Spleen (tissue), 7 donors: ENCODE measurements around the gene RANBP17.

Experiments used
- POLR2A ChIP-seq, 3 donors: fragments of 450-650 bp; IDR thresholded peaks; one replicate each; pipeline ENCODE4 v1.5.1; 2017; ENCODE audit warnings: antibody characterized with exemption in 3 of 3, mild to moderate bottlenecking in 1 of 3
- TF ChIP-seq, protein P1 (sequence below), 11 experiments: fragments of 200-600 bp in 7 of 11; fragments of 450-650 bp in 4 of 11; sonication (generic) in 4 of 11; IDR thresholded peaks in 8 of 11; conservative IDR thresholded peaks in 3 of 11; 1 replicate in 7 of 11; 2 replicates in 4 of 11; pipeline versions ENCODE4 v1.4.0 to v1.8.0; 2016 to 2021; ENCODE audit warnings: antibody characterized with exemption in 11 of 11, inconsistent platforms in 4 of 11, mild to moderate bottlenecking in 1 of 11
- donor health status: DM: no; HTN: no; CAD: no; lungs with moderate emphysema.
- donor health status: DM: no; HTN: no; CAD: no.
- donor health status: DM: no; HTN: no; CAD: no.

DNA sequence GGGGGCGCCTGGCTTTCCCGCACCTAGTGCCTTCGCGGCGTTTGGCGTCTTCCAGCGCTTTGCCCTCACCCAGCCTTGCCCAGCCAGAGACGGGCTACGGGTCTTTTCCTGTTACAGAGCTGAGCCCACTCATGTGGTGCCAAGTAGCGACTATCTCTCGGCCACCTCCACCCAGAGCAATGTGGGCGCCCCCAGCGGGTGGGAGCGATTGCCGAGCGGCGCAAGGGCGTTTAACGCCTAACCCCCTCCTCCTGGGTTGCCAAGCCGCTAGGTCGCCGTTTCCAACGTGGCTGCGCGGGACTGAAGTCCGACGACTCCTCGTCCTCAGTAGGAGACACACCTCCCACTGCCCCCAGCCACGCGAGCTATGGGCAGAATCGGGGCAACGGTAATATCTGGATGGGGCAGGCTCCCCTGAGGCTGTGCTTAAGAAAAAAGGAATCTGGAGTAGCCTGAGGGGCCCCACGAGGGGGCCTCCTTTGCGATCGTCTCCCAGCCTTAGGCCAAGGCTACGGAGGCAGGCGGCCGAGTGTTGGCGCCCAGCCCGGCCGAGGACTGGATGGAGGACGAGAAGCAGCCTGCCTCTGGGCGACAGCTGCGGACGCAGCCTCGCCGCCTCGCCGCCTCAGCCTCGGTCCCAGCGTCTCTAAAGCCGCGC lies 453.0 kb downstream of the RANBP17 start:
- TF ChIP-seq, protein P1, sequence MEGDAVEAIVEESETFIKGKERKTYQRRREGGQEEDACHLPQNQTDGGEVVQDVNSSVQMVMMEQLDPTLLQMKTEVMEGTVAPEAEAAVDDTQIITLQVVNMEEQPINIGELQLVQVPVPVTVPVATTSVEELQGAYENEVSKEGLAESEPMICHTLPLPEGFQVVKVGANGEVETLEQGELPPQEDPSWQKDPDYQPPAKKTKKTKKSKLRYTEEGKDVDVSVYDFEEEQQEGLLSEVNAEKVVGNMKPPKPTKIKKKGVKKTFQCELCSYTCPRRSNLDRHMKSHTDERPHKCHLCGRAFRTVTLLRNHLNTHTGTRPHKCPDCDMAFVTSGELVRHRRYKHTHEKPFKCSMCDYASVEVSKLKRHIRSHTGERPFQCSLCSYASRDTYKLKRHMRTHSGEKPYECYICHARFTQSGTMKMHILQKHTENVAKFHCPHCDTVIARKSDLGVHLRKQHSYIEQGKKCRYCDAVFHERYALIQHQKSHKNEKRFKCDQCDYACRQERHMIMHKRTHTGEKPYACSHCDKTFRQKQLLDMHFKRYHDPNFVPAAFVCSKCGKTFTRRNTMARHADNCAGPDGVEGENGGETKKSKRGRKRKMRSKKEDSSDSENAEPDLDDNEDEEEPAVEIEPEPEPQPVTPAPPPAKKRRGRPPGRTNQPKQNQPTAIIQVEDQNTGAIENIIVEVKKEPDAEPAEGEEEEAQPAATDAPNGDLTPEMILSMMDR (IDR thresholded peaks at IDR 0.05 in 8 of 11, conservative IDR thresholded peaks at IDR 0.05 in 3 of 11) = no peak
- TF ChIP-seq POLR2A (IDR thresholded peaks at IDR 0.05) = no peak
